HepG2 (cell line): ENCODE measurements around the gene TEX19. TPM values are rescaled to one million over a fixed set of nuclear protein-coding genes. Genes with fewer than 3 reads are reported as not detected.

Experiments used
- CBFB ChIP-seq: sonication (generic); formaldehyde crosslinking; IDR thresholded peaks from 2 replicates; pipeline ENCODE4 v1.4.0; 2020; ENCODE audit warnings: missing genetic modification reagents
- GABPB1 ChIP-seq: IDR thresholded peaks from 2 replicates; pipeline ENCODE4 v1.6.1; 2016; ENCODE audit warnings: mild to moderate bottlenecking, missing genetic modification reagents, moderate library complexity, missing compliant biosample characterization
- HMG20B ChIP-seq: conservative IDR thresholded peaks from 2 replicates; pipeline ENCODE4 v1.6.1; 2016; ENCODE audit warnings: missing genetic modification reagents, missing compliant biosample characterization
- IKZF1 ChIP-seq: fragments of 450-650 bp; IDR thresholded peaks from 2 replicates; pipeline ENCODE4 v1.7.1; 2016
- MED13 ChIP-seq: sonication (generic); formaldehyde crosslinking; IDR thresholded peaks from 2 replicates; pipeline ENCODE4 v1.5.0; 2020; ENCODE audit warnings: missing genetic modification reagents
- MEIS2 ChIP-seq: sonication (generic); formaldehyde crosslinking; IDR thresholded peaks from 2 replicates; pipeline ENCODE4 v1.9.0; 2021; ENCODE audit warnings: mild to moderate bottlenecking, missing genetic modification reagents
- RFX3 ChIP-seq: IDR thresholded peaks from 2 replicates; pipeline ENCODE4 v1.6.1; 2016; ENCODE audit warnings: missing biosample characterization, missing genetic modification reagents
- RFX5 ChIP-seq: IDR thresholded peaks from 2 replicates; pipeline ENCODE4 v1.6.1; 2011; ENCODE audit warnings: low read depth, low read length, improper control_type of control experiment
- RXRB ChIP-seq: IDR thresholded peaks from 2 replicates; pipeline ENCODE4 v1.6.1; 2016; ENCODE audit warnings: borderline replicate concordance, missing genetic modification reagents, missing compliant biosample characterization
- STAG1 ChIP-seq: sonication (generic); formaldehyde crosslinking; IDR thresholded peaks from 2 replicates; pipeline ENCODE4 v1.4.0; 2020; ENCODE audit warnings: missing genetic modification reagents
- TARDBP ChIP-seq: sonication (generic); formaldehyde crosslinking; IDR thresholded peaks from 2 replicates; pipeline ENCODE4 v1.8.0; 2022; ENCODE audit warnings: mild to moderate bottlenecking, missing genetic modification reagents
- TFDP1 ChIP-seq: IDR thresholded peaks from 2 replicates; pipeline ENCODE4 v1.6.1; 2016; ENCODE audit warnings: missing compliant biosample characterization, missing genetic modification reagents, borderline replicate concordance
- THAP11 ChIP-seq: IDR thresholded peaks from 2 replicates; pipeline ENCODE4 v1.6.1; 2016; ENCODE audit warnings: missing biosample characterization, missing genetic modification reagents
- YEATS2 ChIP-seq: sonication (generic); formaldehyde crosslinking; IDR thresholded peaks from 2 replicates; pipeline ENCODE4 v1.4.0; 2020; ENCODE audit warnings: missing genetic modification reagents, borderline replicate concordance
- ZNF281 ChIP-seq: sonication (generic); formaldehyde crosslinking; IDR thresholded peaks from 2 replicates; pipeline ENCODE4 v1.4.0; 2020; ENCODE audit warnings: missing genetic modification reagents, borderline replicate concordance
- ZNF296 ChIP-seq: sonication (generic); formaldehyde crosslinking; conservative IDR thresholded peaks from 2 replicates; pipeline ENCODE4 v1.5.0; 2020; ENCODE audit warnings: mild to moderate bottlenecking, missing genetic modification reagents
- ZNF501 ChIP-seq: sonication (generic); formaldehyde crosslinking; IDR thresholded peaks from 2 replicates; pipeline ENCODE4 v1.5.1; 2020; ENCODE audit warnings: mild to moderate bottlenecking, moderate library complexity, missing genetic modification reagents
- ZNF543 ChIP-seq: sonication (generic); formaldehyde crosslinking; IDR thresholded peaks from 2 replicates; pipeline ENCODE4 v1.4.0; 2020; ENCODE audit warnings: mild to moderate bottlenecking, missing genetic modification reagents
- ZNF552 ChIP-seq: sonication (generic); formaldehyde crosslinking; IDR thresholded peaks from 2 replicates; pipeline ENCODE4 v1.9.0; 2022; ENCODE audit warnings: missing genetic modification reagents, mild to moderate bottlenecking, borderline replicate concordance
- polyA plus RNA-seq, 8 experiments: library from polyadenylated mRNA; depleted of rRNA in 3 of 8; stranded (reverse) in 7 of 8; unstranded in 1 of 8; fragments of >200 nt; fragmentation: Illumina TruSeq in 4 of 8; extraction: Trizol in 4 of 8; gene quantifications; 2 replicates each; pipeline versions ENCODE4 v1.2.1 to v1.2.3, GENCODE V29; 2011 to 2016; ENCODE audit warnings: low read depth in 4 of 8, missing spikeins in 1 of 8, mixed read lengths in 1 of 8; ENCODE audit not compliant: insufficient read depth in 1 of 8
- total RNA-seq, 5 experiments: library from RNA; depleted of rRNA; stranded (reverse); fragments of >200 nt; fragmentation: Illumina TruSeq; extraction: Trizol; gene quantifications; 2 replicates each; pipeline ENCODE4 v1.2.3, GENCODE V29; 2016; ENCODE audit warnings: low read depth in 1 of 5
- TF ChIP-seq, protein P1 (sequence below): sonication (generic); formaldehyde crosslinking; IDR thresholded peaks from 2 replicates; pipeline ENCODE4 v1.5.1; 2020; ENCODE audit warnings: mild to moderate bottlenecking, missing genetic modification reagents
- TF ChIP-seq, protein P2 (sequence below): sonication (generic); formaldehyde crosslinking; IDR thresholded peaks from 2 replicates; pipeline ENCODE4 v1.5.0; 2020; ENCODE audit warnings: missing genetic modification reagents
- TF ChIP-seq, protein P3 (sequence below): sonication (generic); formaldehyde crosslinking; IDR thresholded peaks from 2 replicates; pipeline ENCODE4 v1.8.0; 2022; ENCODE audit warnings: low read depth, missing genetic modification reagents

TEX19 gene
- total and polyA plus RNA-seq, 2 of the 13 experiments (the other 11 are each of a cell fraction or from before 2014, with no cell fraction given), result 1.3 to 6.0 TPM

DNA sequence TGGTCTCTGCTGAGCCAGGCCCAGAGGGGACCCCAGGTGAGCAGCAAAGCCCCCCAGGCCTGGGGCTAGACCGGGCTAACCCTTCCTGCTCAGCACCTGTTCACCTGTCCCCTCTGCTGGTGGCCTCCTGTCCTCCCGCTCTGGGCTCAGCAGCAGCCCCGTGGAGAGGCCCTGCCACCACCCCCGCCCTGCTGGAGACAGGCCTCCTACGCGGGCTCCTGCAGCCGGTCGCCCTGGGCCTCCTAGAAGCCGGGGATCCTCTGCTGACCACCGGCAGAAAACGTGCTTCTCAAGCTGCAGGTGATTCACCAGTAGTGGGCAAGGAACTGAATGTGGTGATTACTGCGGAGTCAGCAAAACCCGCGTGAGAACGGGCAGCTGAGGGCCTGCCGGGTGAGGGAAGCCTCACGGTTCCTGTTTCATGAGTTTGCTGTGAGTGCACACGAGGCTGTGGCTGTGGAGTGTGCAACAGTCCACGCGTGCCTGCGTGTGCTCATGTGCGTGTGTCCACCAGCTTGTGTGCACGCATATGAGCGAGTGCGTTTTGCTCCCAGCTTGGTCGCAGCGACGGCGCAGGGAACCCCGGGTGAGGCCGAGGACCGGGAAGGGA is 26.3 kb upstream of the TEX19 start (continued):
- TF ChIP-seq TFDP1 (no peak), HMG20B (no peak), STAG1 (no peak), MEIS2 (CRISPR knock-in tag) (no peak), ZNF501 (CRISPR knock-in tag) (no peak), RXRB (CRISPR knock-in tag) (no peak), ZNF296 (CRISPR knock-in tag) (no peak), RFX3 (no peak), MED13 (CRISPR knock-in tag) (no peak), ZNF552 (no peak), ZNF543 (CRISPR knock-in tag) (0 out of 2 replicates have a peak, but pooled peaks have one; percentile 13), THAP11 (no peak), YEATS2 (no peak), IKZF1 (no peak), GABPB1 (CRISPR knock-in tag) (no peak), CBFB (CRISPR knock-in tag) (no peak), TARDBP (no peak), ZNF281 (CRISPR knock-in tag) (no peak; the same call in 1 of the 2 replicates), RFX5 (no peak)
- TF ChIP-seq, protein P1, sequence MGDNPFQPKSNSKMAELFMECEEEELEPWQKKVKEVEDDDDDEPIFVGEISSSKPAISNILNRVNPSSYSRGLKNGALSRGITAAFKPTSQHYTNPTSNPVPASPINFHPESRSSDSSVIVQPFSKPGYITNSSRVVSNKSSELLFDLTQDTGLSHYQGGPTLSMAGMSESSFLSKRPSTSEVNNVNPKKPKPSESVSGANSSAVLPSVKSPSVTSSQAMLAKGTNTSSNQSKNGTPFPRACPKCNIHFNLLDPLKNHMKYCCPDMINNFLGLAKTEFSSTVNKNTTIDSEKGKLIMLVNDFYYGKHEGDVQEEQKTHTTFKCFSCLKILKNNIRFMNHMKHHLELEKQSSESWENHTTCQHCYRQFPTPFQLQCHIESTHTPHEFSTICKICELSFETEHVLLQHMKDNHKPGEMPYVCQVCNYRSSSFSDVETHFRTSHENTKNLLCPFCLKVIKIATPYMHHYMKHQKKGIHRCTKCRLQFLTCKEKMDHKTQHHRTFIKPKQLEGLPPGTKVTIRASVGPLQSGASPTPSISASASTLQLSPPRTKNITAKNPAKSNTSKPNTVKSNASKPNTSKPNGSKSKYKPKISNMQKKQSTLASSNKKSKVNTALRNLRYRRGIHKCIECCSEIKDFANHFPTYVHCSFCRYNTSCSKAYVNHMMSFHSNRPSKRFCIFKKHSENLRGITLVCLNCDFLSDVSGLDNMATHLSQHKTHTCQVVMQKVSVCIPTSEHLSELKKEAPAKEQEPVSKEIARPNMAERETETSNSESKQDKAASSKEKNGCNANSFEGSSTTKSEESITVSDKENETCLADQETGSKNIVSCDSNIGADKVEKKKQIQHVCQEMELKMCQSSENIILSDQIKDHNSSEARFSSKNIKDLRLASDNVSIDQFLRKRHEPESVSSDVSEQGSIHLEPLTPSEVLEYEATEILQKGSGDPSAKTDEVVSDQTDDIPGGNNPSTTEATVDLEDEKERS, result no peak
- TF ChIP-seq, protein P2, sequence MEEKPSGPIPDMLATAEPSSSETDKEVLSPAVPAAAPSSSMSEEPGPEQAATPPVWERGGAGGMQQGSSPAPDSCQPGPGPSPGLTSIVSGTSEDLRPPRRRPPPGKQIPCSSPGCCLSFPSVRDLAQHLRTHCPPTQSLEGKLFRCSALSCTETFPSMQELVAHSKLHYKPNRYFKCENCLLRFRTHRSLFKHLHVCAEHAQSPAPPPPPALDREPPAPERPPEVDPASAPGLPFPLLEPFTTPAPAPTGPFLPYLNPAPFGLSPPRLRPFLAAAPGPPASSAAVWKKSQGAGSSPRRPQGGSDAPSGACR (CRISPR knock-in tag), result no peak
- TF ChIP-seq, protein P3, sequence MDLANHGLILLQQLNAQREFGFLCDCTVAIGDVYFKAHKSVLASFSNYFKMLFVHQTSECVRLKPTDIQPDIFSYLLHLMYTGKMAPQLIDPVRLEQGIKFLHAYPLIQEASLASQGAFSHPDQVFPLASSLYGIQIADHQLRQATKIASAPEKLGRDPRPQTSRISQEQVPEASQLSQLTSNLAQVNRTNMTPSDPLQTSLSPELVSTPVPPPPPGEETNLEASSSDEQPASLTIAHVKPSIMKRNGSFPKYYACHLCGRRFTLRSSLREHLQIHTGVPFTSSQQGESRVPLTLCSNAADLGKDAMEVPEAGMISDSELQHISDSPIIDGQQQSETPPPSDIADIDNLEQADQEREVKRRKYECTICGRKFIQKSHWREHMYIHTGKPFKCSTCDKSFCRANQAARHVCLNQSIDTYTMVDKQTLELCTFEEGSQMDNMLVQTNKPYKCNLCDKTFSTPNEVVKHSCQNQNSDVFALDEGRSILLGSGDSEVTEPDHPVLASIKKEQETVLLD (CRISPR knock-in tag), result 0 out of 2 replicates have a peak, but pooled peaks have one; percentile 25
